ENCODE measurements around the gene GPC6. TPM values are rescaled to one million over a fixed set of nuclear protein-coding genes. Genes with fewer than 3 reads are reported as not detected.

GPC6 gene
- total RNA-seq, 6 donors from 2014 or later = 1.3 to 7.3 (median 3.4) TPM

DNA sequence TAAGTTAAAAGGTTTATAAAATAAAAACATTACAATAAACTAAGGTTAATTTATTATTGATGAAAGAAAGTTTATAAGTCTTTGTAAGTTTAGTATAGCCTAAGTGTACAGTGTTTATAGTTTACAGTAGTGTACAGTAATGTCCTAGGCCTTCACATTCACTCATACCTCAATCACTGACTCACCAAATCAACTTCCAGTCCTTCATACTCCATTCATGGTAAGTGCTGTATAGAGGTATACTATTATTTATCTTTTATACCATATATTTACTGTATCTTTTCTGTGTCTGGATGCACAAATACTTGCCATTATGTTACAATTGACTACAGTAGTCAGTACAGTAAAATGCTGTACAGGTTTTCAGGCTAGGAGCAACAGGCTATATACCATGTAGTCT lies 490.0 kb downstream of the GPC6 start:
- H3K4me1 ChIP-seq = no peaks in the 10 kb centered on the region
- H3K4me3 ChIP-seq = no peak overlapping the region
- H3K36me3 ChIP-seq = no peaks in the 10 kb centered on the region
- peaks cover 0 to 10% (median 3%) of the 10 kb centered on the region in 4 donors for H3K9me3 ChIP-seq
- DNase-seq (no peak), ATAC-seq (ENCODE audit: low FRiP score in 2 of 2) (no peak)
- no peak overlapping the region for H3K27ac ChIP-seq
- no peaks in the 10 kb centered on the region for H3K27me3 ChIP-seq
- no peak for TF ChIP-seq POLR2A (IDR thresholded peaks at IDR 0.05)
- no peak for TF ChIP-seq CTCF (IDR thresholded peaks at IDR 0.05)
- TF ChIP-seq EP300 (IDR thresholded peaks at IDR 0.05) = no peak
- TF ChIP-seq POLR2AphosphoS5 (IDR thresholded peaks at IDR 0.05) = no peak

GRCh38 chr13:93721483-93721882 lies 494.9 kb downstream of the GPC6 start:
- Histone ChIP-seq H3K9me3 (peaks cover 0 to 5% (median 0%) of the 10 kb centered on the region in 4 donors), H3K4me1 (no peaks in the 10 kb centered on the region), H3K36me3 (no peaks in the 10 kb centered on the region), H3K27ac (no peak overlapping the region), H3K27me3 (no peaks in the 10 kb centered on the region), H3K4me3 (no peak overlapping the region)
- TF ChIP-seq POLR2AphosphoS5 (IDR thresholded peaks at IDR 0.05) (no peak), CTCF (IDR thresholded peaks at IDR 0.05) (no peak), EP300 (IDR thresholded peaks at IDR 0.05) (no peak), POLR2A (IDR thresholded peaks at IDR 0.05) (no peak)
- 56 to 87% methylated on average over 3 of the region's 3 CpGs for WGBS, 2 donors
- DNase-seq = no peak
- no peak for ATAC-seq (ENCODE audit: low FRiP score in 2 of 2)

DNA sequence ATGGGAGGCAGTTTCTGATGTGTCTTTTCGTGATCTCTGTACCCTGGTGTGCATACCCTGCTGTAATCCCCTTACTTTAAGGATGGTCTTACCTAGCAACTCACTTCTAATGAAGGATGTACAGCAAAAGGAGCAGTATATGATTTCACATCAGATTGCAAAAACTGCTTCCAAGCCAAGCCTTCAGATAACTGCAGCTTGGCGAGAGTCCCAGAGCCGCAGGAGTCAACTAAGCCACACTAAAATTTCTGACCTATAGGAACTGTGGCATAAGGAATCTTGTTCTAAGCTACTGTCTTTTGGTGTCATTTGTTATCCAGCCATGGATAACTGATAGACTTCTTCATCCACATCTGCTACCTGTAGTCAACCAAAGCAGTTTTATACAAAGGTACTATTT lies 496.7 kb downstream of the GPC6 start:
- no peak overlapping the region for H3K4me3 ChIP-seq
- H3K27me3 ChIP-seq = no peaks in the 10 kb centered on the region
- ATAC-seq (ENCODE audit: low FRiP score in 2 of 2) (peak in 1 of 2 donors; percentile 34), DNase-seq (no peak)
- H3K4me1 ChIP-seq = no peaks in the 10 kb centered on the region
- TF ChIP-seq POLR2AphosphoS5 (IDR thresholded peaks at IDR 0.05) (no peak), CTCF (IDR thresholded peaks at IDR 0.05) (no peak), EP300 (IDR thresholded peaks at IDR 0.05) (no peak), POLR2A (IDR thresholded peaks at IDR 0.05) (no peak)
- WGBS, 2 donors = 76 to 87% methylated on average over 3 of the region's 3 CpGs
- no peak overlapping the region for H3K27ac ChIP-seq
- H3K36me3 ChIP-seq = no peaks in the 10 kb centered on the region
- H3K9me3 ChIP-seq = peaks cover 0 to 5% (median 0%) of the 10 kb centered on the region in 4 donors

DNA sequence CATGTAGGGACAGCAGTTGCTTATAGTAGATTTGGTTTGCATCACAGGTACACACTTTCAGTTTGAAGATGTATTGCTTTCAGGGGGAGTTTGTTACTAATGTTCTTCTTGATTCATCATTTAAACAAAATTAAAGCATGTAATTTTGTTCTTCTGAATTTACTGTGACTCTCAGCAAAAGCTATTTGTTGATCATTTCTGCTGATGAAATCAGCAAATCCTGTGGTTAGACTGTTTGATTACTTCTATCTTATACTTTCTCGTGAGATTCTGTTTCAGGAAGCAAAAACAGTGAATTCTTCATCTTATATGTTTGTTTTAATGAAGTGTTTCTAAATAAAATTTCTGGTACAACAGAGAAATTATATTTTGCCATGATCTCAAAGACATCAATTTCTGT lies 497.6 kb downstream of the GPC6 start:
- Histone ChIP-seq H3K9me3 (peaks cover 0 to 5% (median 0%) of the 10 kb centered on the region in 4 donors), H3K4me3 (no peak overlapping the region), H3K27me3 (no peaks in the 10 kb centered on the region), H3K4me1 (no peaks in the 10 kb centered on the region), H3K27ac (no peak overlapping the region), H3K36me3 (no peaks in the 10 kb centered on the region)
- no peak for TF ChIP-seq EP300 (IDR thresholded peaks at IDR 0.05)
- no peak for TF ChIP-seq CTCF (IDR thresholded peaks at IDR 0.05)
- TF ChIP-seq POLR2A (IDR thresholded peaks at IDR 0.05) = no peak
- no peak for TF ChIP-seq POLR2AphosphoS5 (IDR thresholded peaks at IDR 0.05)
- ATAC-seq (ENCODE audit: low FRiP score in 2 of 2) = no peak
- no peak for DNase-seq
- 67 to 87% methylated on average over 1 of the region's 1 CpG for WGBS, 2 donors

GRCh38 chr13:93726173-93726957 lies 499.8 kb downstream of the GPC6 start:
- Histone ChIP-seq H3K9me3 (no peaks in the 10 kb centered on the region), H3K27ac (no peak overlapping the region), H3K36me3 (no peaks in the 10 kb centered on the region), H3K4me3 (no peak overlapping the region), H3K4me1 (no peaks in the 10 kb centered on the region), H3K27me3 (no peaks in the 10 kb centered on the region)
- DNase-seq = no peak
- ATAC-seq (ENCODE audit: low FRiP score in 2 of 2) = no peak
- no peak for TF ChIP-seq CTCF (IDR thresholded peaks at IDR 0.05)
- TF ChIP-seq POLR2AphosphoS5 (IDR thresholded peaks at IDR 0.05) = no peak
- no peak for TF ChIP-seq EP300 (IDR thresholded peaks at IDR 0.05)
- TF ChIP-seq POLR2A (IDR thresholded peaks at IDR 0.05) = no peak
- 71% methylated on average over 6 of the region's 6 CpGs for WGBS, 2 donors
